ENCODE measurements around the gene TEX14.

- TF ChIP-seq CTCF (IDR thresholded peaks at IDR 0.05; ENCODE audit: insufficient read depth, low read length): no peak
- TF ChIP-seq GABPA (IDR thresholded peaks at IDR 0.05; ENCODE audit: low read depth): no peak
- no peak for TF ChIP-seq REST (IDR thresholded peaks at IDR 0.05; ENCODE audit: insufficient replicate concordance, low read depth)
- no peak for TF ChIP-seq POLR2AphosphoS5 (IDR thresholded peaks at IDR 0.05; ENCODE audit: low read depth)
Observed at GRCh38 chr17:58669853-58670252, 22.0 kb downstream of the TEX14 start.
